COLO668 (cell line): ENCODE results near the gene ELMO1.

Experiments
- DNase-seq: peaks from one replicate; lab custom pipeline; 2025; ENCODE audit not compliant: unreplicated experiment; lab: John Stamatoyannopoulos, UW

The ELMO1 gene

GRCh38 chr7:37432281-37432920, 16.3 kb downstream of the ELMO1 start:
- no peak for DNase-seq

- no peak for DNase-seq
Measured at GRCh38 chr7:37431413-37431812, 17.3 kb downstream of the ELMO1 start.

GRCh38 chr7:37430640-37431039, 18.0 kb downstream of the ELMO1 start:
- DNase-seq = no peak

GRCh38 chr7:37430171-37430570, 18.5 kb downstream of the ELMO1 start:
- no peak for DNase-seq

DNA sequence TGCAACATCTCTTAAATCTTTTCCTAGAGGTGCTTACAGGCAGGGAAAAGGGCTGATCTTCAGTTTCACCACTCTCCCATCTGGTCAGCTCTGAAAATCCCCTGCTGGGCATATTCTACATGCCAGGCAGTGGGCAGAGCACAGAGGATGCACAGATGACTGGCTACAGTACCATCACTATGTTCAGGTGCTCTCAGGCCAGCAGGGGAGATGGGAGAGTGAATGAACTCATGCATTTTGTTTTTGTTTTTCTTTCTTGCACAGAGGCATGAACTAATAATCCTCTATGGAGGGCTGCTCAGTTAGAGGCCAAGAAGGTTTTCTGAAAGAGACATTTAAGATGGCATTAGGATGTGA, 19.3 kb downstream of the ELMO1 start:
- DNase-seq = no peak

- DNase-seq = no peak
Measured at GRCh38 chr7:37428681-37429434, 19.8 kb downstream of the ELMO1 start.

DNA sequence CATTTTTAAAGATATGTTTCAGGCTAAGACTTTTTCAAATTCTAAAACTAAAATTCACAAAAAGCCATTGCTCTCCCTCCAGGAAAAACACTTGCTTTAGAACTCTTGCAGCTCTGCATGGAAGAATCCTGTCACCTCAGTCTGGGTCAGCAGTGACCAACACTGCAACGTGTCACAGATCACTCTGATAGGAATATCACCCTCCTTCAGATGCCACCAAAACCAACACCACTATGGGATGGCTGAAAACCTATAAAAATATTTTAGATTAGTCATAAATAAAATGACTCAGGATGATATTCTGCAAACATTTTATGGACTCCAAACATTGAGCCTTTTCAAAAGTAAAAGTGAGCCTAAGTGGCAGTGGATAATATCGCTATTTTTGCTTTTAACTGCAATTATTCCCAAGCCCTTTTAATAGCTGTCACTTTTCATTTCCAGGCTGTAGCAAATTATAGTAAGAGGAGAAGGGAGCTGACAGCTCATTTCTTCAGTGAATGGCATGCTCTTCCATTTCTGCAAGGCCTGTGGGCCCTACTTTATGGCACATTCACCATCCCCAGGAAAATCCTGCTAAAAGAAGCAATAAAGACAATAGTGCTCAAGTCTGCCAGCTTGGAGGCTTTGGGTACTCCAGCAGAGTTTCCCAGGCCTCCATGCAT, 21.3 kb downstream of the ELMO1 start:
- DNase-seq = no peak

DNA sequence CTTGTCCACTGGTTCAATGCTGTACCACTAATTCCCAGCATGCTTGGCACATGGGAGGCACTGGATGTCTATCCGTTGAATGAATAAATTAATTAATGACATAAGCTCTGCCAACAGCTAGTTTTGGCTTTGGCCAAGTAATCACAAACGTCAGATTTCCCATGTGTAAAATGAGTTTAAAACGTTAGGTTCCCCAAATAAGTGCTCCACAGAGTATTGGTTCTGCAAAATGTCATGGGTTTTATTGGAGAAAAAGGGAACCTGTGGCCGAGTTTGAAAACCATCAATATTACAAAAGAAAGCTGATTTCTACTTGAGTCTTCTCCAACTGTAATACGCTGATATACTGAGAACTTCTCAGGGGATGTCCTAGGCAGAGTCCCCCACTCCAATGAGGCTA, 23.2 kb downstream of the ELMO1 start:
- no peak for DNase-seq

DNA sequence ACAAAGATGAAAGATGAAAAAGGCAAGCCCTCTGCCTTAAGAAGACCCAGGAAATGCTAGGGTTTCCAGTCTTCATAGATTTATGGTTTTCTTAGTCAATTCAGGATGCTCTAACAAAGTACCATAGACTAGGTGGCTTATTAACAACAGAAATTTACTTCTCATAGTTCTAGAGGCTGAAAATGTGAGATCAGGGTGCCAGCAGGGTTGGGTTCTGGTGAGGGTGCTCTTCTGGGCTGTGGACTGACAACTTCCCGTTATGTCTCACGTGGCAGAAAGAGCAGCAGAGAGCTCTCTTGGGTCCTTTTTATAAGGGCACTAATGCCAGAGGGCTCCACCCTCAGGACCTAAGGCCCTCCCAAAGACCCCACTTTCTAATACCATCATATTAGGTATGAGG, 23.7 kb downstream of the ELMO1 start:
- DNase-seq = no peak

- DNase-seq = no peak
Measured at GRCh38 chr7:37424521-37424920, 24.1 kb downstream of the ELMO1 start.

DNA sequence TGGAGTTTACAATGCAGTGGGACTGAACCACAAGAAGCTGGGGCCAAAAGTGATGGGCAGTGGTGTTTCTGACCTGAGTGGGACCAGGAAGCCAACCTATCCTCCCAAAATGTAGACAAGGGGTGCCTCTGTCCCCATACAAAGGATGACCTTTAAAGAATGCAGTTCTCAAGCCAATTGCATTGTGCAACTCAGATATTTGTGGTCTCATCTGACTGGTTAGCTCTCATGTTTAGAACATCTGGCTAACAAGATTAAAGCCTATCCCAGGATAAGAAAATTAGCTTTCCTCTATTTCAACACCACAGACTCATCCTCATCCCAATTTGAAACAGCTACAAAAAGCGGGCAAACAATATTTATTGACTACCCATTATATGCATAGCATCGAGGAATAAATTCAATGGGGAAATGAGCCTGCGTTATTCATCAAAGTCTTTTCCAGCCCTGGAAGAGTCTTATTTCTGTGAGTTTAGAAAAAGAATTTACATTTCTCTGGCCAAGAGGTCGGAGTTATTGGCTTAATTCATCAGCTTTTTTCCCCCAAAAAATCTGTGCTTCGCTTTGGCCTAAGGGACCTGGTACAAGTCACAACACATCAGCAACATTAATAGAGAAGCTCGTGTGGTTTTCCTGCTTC, 26.7 kb downstream of the ELMO1 start:
- DNase-seq = no peak

DNA sequence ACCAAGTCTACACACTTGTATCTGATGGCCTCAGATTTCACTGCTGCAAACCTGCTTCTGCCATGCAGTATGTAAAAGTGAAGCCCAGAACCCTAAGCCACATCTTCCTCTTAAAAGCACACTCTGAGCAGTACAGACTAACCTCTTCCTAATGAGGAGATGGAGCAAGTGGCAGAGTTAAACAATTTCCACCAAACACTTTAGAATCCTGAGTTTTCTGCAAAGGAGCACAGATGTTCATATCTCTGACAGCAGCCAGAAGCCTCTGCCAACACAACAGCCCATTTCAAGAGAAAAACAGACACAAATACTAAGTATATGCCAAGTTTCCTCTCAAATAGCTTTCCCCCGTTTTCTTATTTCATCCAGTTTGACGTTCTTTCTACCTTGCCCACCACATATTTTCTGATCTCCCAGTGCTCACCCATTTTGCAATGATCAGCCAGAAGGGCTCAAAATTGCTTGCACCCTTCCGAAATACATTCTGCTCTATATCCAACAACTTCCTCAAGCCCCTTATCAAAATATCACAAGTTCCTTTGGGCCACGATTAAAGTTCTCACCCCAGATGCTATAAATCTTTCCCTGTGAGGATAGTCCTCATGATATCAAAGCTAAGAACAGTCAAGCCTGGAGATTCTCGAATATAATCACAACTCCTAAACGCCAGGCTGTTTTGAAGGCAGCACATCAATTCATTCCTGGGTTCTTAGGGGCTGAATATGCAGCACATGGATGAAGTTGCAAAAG, 27.5 kb downstream of the ELMO1 start:
- DNase-seq = no peak

DNA sequence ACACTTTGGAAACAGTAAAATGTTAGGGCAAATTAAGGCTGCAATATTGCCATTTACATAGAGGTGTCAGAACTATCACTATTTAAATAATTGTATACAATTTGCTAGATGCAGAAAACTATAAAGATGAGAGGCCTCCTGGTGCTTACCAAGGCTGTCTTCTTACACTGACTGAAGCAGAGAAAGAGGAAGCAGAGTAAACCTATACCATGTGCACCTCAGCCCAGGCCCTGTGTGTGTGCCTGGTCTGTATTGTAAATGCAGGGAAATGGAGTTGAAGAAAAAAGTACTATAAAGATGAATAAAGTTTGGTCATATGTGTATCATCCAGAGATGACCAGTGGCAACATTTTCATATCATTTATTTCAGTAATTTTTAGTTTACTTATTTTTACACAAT, 29.2 kb downstream of the ELMO1 start:
- no peak for DNase-seq

DNA sequence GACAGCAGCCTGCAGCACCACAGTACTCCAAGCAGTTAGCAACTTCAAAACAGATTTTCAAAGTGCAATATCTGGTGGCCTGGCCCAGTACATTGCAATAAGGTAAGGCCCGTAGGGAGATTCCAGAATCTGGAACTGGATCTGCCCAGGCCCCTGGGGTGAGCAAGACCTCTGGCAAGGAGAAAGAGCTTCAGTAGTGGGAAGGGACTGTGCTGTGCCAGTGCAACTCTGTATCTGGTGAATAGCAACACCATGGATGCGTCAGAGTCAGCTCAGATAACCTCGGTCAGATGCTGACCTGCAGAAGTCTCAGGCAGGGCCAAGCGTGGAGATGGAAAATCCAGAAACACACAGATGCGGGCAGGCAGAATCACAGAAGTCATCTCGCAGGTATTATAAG, 30.3 kb downstream of the ELMO1 start:
- DNase-seq = no peak

DNA sequence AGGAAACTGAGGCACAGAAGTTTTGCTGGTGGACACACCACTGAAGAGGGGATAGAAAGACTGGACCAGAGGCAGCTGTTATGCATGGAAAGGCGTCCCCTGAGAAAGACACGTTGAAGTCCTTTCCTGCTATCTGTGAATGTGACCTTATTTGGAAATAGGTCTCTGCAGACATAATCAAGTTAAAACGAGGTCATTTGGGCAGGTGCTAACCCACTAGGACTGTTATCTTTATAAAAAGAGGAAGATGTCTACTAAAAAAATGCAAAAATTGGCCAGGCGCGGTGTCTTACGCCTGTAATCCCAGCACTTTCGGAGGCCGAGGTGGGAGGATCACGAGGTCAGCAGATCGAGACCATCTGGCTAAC, 31.6 kb downstream of the ELMO1 start:
- no peak for DNase-seq

- no peak for DNase-seq
Measured at GRCh38 chr7:37416378-37417106, 32.1 kb downstream of the ELMO1 start.

DNA sequence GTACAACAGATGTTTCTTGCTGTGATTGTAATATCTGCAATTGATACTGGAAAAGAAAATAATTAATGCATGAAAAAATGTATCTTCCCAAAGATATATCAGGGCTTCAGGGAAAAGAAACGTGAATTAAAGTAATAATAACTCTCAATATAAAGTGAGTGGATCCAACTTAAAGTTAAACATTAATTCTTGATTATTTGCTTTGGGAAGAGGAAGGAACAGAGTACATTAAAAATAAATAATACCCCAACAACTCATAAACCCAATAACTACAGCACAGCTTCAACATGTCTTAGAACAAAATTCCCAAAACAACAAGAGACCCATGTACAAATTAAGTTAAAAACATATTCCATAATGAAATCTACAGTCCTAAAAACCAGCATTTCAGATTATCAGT, 33.0 kb downstream of the ELMO1 start:
- no peak for DNase-seq

DNA sequence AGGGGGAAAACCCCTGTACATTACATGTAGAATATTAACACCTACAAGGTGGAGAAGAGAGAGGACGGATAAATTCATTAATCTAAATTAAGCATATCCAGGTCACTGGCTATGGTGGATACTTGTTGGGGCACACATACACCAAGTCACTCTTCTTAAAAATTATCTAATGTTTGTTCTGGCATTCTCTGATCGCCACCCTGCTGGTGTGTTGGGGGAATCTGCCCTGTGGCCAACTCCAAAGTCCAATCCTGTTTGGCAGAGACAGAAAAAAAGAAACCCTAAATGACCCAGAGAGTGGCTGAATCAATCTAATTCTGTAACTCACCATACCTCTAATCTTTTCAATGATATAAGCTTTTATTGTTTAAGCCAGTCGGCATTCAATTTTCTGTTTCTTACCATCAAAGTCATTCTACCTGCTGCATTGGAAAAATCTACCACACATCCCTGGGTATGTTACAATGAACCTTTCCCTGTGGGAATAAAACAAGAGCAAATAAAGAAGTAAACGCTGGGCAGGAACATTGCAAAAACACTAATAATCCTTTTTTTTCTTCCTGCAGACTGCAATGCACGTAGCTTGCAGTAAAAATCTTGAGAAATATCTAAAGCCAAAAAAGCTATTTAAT, 34.2 kb downstream of the ELMO1 start:
- no peak for DNase-seq

DNA sequence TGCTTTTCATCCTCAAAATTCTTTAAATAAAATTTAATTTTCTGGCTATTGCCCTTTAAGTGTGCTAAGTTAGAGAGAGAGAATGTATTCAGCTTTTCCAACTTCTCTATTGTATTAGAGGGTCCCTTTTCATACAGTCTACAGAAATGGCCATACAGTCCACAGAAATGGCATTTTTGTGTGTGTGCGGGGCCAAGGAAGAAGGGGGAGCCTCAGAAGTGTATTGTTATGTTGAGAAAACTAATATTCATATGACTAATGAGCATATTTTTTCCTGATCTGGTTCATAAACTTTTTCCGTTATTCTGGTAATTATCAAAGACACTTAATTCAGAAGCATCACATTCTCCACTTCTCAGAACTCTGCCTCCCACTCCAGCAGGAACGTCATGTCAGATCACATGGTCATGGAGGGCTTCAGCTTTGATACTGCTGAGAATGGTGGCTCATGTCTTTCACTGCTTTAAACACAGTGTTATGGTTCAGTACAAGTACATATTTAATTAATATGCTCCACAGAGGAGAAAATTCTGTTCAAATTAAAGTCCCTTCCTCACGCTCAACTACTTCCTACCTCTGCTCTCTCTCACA, 37.1 kb downstream of the ELMO1 start:
- no peak for DNase-seq
